ENCODE measurements around the gene ASS1.

- TF ChIP-seq EZH2 (IDR thresholded peaks at IDR 0.05; ENCODE audit: borderline replicate concordance, low read depth, low read length, severe bottlenecking), result no peak
- TF ChIP-seq CTCF (IDR thresholded peaks at IDR 0.05; ENCODE audit: borderline replicate concordance, extremely low read depth, low read length, poor library complexity, severe bottlenecking), result no peak
Observed at GRCh38 chr9:130428086-130428665, 16.6 kb upstream of the ASS1 start.
